ENCODE results near the gene MTAP.
A peak's percentile ranks its signal among the peaks of the same experiment; 100 is the strongest.

The MTAP gene

GRCh38 chr9:21919377-21920362, 117.2 kb downstream of the MTAP start:
- TF ChIP-seq, protein P1, sequence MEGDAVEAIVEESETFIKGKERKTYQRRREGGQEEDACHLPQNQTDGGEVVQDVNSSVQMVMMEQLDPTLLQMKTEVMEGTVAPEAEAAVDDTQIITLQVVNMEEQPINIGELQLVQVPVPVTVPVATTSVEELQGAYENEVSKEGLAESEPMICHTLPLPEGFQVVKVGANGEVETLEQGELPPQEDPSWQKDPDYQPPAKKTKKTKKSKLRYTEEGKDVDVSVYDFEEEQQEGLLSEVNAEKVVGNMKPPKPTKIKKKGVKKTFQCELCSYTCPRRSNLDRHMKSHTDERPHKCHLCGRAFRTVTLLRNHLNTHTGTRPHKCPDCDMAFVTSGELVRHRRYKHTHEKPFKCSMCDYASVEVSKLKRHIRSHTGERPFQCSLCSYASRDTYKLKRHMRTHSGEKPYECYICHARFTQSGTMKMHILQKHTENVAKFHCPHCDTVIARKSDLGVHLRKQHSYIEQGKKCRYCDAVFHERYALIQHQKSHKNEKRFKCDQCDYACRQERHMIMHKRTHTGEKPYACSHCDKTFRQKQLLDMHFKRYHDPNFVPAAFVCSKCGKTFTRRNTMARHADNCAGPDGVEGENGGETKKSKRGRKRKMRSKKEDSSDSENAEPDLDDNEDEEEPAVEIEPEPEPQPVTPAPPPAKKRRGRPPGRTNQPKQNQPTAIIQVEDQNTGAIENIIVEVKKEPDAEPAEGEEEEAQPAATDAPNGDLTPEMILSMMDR (IDR thresholded peaks at IDR 0.05; ENCODE audit: low read length, missing control alignments) = no peak
- peak; percentile 84 for DNase-seq (ENCODE audit: low read depth)
- H3K4me3 ChIP-seq (replicated peaks; ENCODE audit: low read depth, low read length) = no peak overlapping the region

DNA sequence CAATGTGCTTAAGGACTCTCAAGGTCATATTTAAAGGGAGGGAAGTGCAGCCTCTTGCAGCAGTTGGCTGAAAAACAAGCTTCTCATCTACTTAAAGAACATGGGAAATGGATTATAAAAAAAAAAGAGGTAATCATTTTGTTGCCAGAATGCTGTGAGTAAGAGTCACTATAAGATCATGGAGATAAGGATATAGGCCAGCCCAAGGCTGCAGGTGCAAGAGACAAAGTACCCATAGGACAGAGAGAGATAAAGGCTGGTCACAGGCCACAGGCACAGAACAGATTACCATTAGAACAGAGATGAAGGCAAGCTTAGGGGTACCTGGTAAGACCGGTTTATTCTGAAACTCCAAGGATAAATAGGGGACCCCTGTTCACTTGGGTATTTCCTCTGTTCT, 121.3 kb downstream of the MTAP start:
- TF ChIP-seq, protein P1 (IDR thresholded peaks at IDR 0.05; ENCODE audit: low read length, missing control alignments) = no peak
- no peak overlapping the region for H3K4me3 ChIP-seq (replicated peaks; ENCODE audit: low read depth, low read length)
- DNase-seq (ENCODE audit: low read depth) = no peak

DNA sequence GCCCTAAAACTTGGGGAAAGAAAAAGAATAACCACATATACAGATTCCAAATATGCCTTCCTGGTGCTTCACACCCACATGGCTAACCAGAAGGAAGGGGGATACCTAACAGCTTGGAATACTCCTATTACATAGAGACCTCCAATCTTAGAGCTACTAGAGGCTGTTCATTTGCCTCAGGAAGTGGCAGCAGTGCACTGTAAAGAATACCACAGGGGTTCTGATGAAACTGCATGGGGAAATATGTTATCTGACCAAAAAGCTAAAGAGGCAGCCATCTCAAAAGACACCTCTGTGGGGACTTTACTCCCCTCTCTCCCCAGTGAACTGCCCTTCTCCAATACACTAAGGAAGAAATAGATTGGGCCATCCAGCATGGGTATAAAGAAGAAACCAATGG, 125.3 kb downstream of the MTAP start:
- H3K4me3 ChIP-seq (replicated peaks; ENCODE audit: low read depth, low read length) = no peak overlapping the region
- TF ChIP-seq, protein P1 (IDR thresholded peaks at IDR 0.05; ENCODE audit: low read length, missing control alignments) = no peak
- DNase-seq (ENCODE audit: low read depth) = no peak

GRCh38 chr9:21931428-21931827, 129.0 kb downstream of the MTAP start:
- TF ChIP-seq, protein P1 (IDR thresholded peaks at IDR 0.05; ENCODE audit: low read length, missing control alignments) = no peak
- no peak for DNase-seq (ENCODE audit: low read depth)
- no peak overlapping the region for H3K4me3 ChIP-seq (replicated peaks; ENCODE audit: low read depth, low read length)

GRCh38 chr9:21933281-21933680, 130.8 kb downstream of the MTAP start:
- TF ChIP-seq, protein P1 (IDR thresholded peaks at IDR 0.05; ENCODE audit: low read length, missing control alignments) = no peak
- DNase-seq (ENCODE audit: low read depth) = no peak
- H3K4me3 ChIP-seq (replicated peaks; ENCODE audit: low read depth, low read length) = no peak overlapping the region

- TF ChIP-seq, protein P1 (IDR thresholded peaks at IDR 0.05; ENCODE audit: low read length, missing control alignments) = no peak
- DNase-seq (ENCODE audit: low read depth) = peak; percentile 34
Measured at GRCh38 chr9:21933865-21934264, 131.4 kb downstream of the MTAP start.

More at GRCh38 chr9:21933865-21934264, 131.4 kb downstream of the MTAP start:
- H3K4me3 ChIP-seq (replicated peaks; ENCODE audit: low read depth, low read length) = no peak overlapping the region

Measured in fibroblast of pulmonary artery (primary cell).